Neuron (in vitro differentiated cells): Measurements from ENCODE around the gene ITPR1.

Source experiments
- H2AFZ ChIP-seq: one replicate; pipeline ENCODE4 v1.6.1; 2013; ENCODE audit warnings: low read depth, mild to moderate bottlenecking, inconsistent platforms, low read length, moderate library complexity
- H3K27me3 ChIP-seq: one replicate; pipeline ENCODE4 v1.6.1; 2013; ENCODE audit warnings: low read length; ENCODE audit not compliant: insufficient read depth
- H3K36me3 ChIP-seq: one replicate; pipeline ENCODE4 v1.6.1; 2013; ENCODE audit warnings: low read length; ENCODE audit not compliant: insufficient read depth
- H3K4me1 ChIP-seq: one replicate; pipeline ENCODE4 v1.6.1; 2013; ENCODE audit warnings: low read length; ENCODE audit not compliant: insufficient read depth
- H3K4me3 ChIP-seq: 2 replicates; pipeline ENCODE4 v1.5.1; 2013; ENCODE audit warnings: mild to moderate bottlenecking, low read length, moderate library complexity
- H3K9me3 ChIP-seq: one replicate; pipeline ENCODE4 v1.6.1; 2013; ENCODE audit warnings: low read length

Gene ITPR1

DNA sequence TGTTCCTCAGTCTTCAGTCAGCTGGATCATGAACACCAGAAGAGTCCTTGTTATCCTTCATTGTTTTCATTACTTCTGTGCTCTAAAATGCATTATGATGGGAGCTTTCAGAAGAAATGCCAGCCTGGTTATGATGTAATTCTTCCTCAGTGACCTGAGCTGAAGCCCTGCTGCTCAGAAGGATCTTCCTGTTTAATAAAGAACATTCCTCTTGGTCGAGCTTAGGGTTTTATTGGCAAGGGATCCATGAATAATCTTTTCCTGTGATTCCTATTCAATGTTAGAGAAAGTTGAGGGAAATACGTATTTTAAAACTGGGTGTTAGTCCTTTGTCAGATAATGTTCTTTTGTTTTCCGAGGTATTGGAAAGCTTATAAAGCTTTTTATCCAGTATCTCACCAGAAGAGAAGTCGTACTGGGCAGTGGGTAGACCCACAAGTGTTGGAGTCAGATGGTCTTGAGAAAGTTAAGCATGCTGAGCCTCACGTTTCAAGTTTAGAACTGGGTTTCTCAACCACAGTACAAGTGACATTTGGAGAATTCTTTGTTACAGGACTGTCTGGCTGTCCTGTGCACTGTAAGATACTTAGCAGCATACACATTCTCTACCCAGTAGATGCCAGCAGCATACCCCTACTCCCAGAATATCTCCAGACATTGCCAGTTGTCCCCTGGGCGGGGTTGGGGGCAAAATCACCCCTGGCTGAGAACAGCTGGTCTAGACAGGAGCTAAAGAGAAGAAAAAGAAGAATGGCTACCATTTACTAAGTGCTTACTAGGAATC is 273.8 kb downstream of the ITPR1 start:
- H3K4me1 ChIP-seq = no peaks in the 10 kb centered on the region
- H3K27me3 ChIP-seq = no peaks in the 10 kb centered on the region
- H3K9me3 ChIP-seq = no peaks in the 10 kb centered on the region
- H2AFZ ChIP-seq = no peak overlapping the region
- no peak overlapping the region for H3K4me3 ChIP-seq
- H3K36me3 ChIP-seq = no peaks in the 10 kb centered on the region

DNA sequence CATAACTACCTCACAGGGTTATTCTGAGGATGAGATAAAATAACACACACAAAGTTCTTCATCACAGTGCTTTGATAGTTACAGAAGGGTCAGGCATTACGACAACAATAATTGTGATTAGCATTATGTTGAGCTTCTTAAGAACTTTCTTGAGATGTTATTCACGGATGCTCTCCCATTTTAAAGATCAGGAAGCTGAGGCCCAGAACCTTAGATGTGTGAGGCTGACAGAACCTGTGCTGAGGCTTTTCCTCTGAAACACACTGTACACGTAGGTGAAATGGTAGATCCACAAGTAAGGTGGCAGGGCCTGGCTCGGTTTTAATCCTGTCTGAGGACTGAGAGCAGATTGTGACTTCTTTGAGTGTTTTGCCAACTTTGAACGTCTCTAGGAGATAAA is 274.9 kb downstream of the ITPR1 start:
- Histone ChIP-seq H3K4me1 (no peaks in the 10 kb centered on the region), H2AFZ (no peak overlapping the region), H3K27me3 (no peaks in the 10 kb centered on the region), H3K36me3 (no peaks in the 10 kb centered on the region), H3K9me3 (no peaks in the 10 kb centered on the region), H3K4me3 (no peak overlapping the region)

DNA sequence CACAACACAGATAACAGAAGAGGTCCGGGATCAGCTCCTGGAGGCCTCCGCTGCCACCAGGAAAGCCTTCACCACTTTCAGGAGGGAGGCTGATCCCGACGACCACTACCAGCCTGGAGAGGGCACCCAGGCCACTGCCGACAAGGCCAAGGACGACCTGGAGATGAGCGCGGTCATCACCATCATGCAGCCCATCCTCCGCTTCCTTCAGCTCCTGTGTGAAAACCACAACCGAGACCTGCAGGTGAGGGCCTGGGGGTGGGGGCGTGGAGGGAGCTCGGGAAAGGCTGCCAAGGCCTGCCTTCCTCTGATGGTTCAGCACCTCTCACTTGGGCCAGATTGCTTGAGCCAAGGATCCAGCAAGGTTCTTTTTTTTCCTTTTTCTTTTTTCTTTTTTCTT is 275.4 kb downstream of the ITPR1 start:
- Histone ChIP-seq H2AFZ (no peak overlapping the region), H3K36me3 (no peaks in the 10 kb centered on the region), H3K4me1 (no peaks in the 10 kb centered on the region), H3K4me3 (no peak overlapping the region), H3K27me3 (no peaks in the 10 kb centered on the region), H3K9me3 (no peaks in the 10 kb centered on the region)

DNA sequence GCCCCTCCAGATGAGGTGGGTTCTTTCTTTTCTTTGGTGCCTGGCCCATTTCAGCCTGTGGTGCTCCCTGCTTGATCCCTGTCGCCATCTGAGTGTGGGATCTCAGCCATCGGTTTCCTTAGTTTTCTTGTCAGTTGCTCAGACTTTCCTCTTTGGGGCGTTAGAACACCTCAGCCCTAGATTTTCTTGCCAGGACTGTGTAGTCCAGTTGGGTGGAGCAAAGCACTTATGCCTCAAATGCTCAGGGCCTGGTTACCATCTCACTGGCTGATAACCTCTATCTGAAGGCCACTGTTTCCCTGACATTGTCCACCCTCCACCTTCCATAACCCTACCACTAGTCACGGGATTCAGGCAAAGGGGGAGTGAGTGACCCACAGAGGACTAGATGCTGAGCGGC is 277.4 kb downstream of the ITPR1 start:
- Histone ChIP-seq H3K4me1 (no peaks in the 10 kb centered on the region), H3K9me3 (no peaks in the 10 kb centered on the region), H3K27me3 (no peaks in the 10 kb centered on the region), H2AFZ (no peak overlapping the region), H3K36me3 (no peaks in the 10 kb centered on the region), H3K4me3 (no peak overlapping the region)

DNA sequence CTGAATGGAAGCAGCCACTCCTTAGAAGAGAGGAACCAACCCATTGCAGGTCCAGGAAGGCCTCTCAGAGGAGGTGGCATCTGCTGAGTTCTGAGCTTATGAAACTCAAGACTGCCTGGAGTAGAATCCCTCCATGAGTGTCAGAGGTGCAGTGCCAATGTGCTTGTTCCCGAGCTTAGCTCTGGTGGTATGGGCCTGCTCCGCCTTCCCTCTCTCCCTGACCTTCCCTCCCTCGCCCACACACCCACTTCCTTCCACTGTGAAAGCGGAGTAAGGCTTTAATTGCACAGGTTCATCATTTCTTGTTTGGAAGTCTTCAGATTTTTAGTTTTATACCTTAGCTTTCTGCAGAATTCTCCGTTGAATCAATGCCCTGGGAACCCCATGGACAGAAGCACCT is 278.1 kb downstream of the ITPR1 start:
- Histone ChIP-seq H3K4me3 (no peak overlapping the region), H2AFZ (no peak overlapping the region), H3K4me1 (no peaks in the 10 kb centered on the region), H3K9me3 (no peaks in the 10 kb centered on the region), H3K27me3 (no peaks in the 10 kb centered on the region), H3K36me3 (no peaks in the 10 kb centered on the region)

DNA sequence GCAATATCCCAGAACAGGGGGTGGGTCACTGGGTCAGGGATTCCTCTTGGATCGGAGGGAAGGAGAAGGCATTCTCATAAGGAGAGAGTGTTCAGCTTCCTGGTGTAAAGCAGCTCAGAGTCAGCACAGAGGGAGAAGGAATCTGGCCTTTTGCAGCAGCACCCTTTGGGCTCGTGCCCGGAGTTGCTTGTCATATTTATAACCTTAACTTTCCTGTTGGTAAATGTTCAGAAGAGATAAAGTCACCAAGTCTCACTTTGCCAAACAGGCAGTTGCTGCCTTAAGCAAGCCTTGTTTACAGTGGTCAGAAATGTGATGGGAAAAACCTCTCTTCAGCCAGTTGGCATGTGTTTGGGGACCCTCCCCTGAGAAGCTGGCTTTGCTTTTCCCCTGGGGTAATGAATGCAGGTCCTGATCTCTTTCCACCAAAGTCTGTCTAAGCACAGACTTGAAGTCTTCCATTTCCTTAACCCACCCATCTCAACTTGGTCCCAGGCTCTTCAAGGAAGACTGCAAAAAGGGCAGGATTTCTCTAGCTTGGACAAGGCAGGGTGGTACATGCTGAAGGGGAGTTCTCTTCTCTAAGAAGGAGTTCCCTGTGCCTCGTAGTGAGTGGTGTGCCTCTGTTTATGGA is 279.1 kb downstream of the ITPR1 start:
- H2AFZ ChIP-seq = no peak overlapping the region
- no peaks in the 10 kb centered on the region for H3K36me3 ChIP-seq
- H3K27me3 ChIP-seq = no peaks in the 10 kb centered on the region
- no peaks in the 10 kb centered on the region for H3K9me3 ChIP-seq
- no peak overlapping the region for H3K4me3 ChIP-seq
- H3K4me1 ChIP-seq = no peaks in the 10 kb centered on the region

DNA sequence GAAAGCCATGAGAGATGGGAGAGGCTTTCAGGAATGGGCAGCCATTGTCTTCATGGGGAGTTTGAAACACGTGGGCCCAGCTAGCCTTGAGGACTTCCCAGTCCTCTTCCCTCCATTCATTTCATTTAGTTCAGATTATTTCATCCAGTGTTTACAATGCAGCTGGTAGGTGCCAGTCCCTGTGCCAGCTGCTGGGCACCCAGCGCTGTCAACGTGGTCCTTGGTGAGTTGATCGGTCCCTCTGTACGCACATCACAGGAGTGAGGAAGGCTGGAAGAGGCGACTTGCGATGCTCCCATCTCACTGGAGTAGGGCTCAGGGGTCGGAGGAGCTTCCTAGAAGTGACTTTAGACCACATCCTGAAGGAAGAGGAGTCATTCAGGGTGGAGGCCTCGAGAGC is 279.7 kb downstream of the ITPR1 start:
- no peaks in the 10 kb centered on the region for H3K27me3 ChIP-seq
- no peaks in the 10 kb centered on the region for H3K36me3 ChIP-seq
- no peaks in the 10 kb centered on the region for H3K4me1 ChIP-seq
- H2AFZ ChIP-seq = no peak overlapping the region
- H3K4me3 ChIP-seq = no peak overlapping the region
- no peaks in the 10 kb centered on the region for H3K9me3 ChIP-seq

DNA sequence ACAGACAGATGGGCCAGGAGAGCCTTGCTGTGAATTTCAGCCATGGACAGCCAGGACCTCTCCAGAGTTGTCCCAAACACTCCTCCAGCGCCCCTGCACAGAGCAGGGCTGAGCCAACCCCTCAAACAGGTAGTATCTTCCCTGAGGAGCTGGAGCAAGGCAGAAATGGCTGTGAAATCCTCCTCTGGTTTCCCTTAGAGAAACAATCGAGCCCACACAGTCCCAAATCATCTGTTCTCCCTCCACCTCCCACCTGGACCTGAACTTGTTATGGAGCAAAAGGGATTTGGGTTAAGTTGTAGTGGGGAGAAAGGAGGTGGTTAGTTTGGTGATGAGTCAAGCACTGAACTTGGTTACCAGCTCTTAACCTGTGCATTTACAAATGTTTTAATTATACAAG is 280.4 kb downstream of the ITPR1 start:
- no peaks in the 10 kb centered on the region for H3K9me3 ChIP-seq
- H3K4me1 ChIP-seq = no peaks in the 10 kb centered on the region
- H2AFZ ChIP-seq = no peak overlapping the region
- no peak overlapping the region for H3K4me3 ChIP-seq
- no peaks in the 10 kb centered on the region for H3K36me3 ChIP-seq
- no peaks in the 10 kb centered on the region for H3K27me3 ChIP-seq

DNA sequence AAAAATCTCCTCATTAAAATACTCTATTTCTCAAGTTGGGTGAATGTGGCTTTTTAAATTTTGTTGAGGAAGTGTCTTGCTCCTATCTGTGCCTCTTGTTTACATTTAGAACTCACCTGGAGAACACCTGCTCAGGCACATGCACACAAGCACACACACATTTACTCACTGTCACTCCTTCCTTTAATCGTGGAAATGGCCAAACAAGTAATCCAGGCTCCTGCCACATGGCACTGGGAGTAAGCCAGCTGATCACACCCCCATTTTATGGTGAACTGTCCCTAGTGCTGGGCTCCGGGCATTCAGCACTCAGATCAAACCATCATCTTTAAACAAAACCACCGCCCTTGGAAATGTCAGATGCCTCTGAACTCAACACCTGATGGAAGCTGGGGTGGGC is 281.4 kb downstream of the ITPR1 start:
- no peaks in the 10 kb centered on the region for H3K27me3 ChIP-seq
- H3K36me3 ChIP-seq = no peaks in the 10 kb centered on the region
- no peak overlapping the region for H3K4me3 ChIP-seq
- H3K9me3 ChIP-seq = no peaks in the 10 kb centered on the region
- no peak overlapping the region for H2AFZ ChIP-seq
- H3K4me1 ChIP-seq = no peaks in the 10 kb centered on the region

DNA sequence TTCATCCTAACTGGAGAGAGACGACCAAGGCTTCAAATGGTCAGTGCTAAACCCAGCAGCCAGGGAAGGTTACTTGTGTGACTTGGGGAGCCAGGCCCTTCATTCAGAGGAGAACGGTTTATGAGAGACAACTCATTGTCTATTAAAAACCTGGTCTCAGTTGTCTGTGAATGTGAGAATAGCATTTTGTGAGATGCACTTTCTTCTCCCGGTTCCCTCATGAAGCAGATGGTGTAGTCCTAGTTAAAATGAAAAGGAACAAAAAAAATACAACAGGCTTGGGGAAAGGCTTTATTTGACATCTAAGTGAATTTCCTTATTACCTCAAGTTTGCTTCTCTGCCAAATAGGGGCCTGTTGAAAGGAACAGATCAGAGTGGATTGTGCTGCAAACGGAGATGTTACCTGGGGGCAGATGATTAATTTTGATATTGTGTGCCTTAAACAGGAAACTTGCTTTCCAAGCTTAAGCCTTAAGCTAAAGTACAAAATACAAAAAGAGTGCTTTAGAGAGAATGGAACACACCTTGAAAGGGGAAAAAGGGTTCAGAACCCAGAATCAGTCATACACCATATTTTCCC is 283.3 kb downstream of the ITPR1 start:
- Histone ChIP-seq H3K36me3 (no peaks in the 10 kb centered on the region), H2AFZ (no peak overlapping the region), H3K4me1 (no peaks in the 10 kb centered on the region), H3K4me3 (no peak overlapping the region), H3K9me3 (no peaks in the 10 kb centered on the region), H3K27me3 (no peaks in the 10 kb centered on the region)

DNA sequence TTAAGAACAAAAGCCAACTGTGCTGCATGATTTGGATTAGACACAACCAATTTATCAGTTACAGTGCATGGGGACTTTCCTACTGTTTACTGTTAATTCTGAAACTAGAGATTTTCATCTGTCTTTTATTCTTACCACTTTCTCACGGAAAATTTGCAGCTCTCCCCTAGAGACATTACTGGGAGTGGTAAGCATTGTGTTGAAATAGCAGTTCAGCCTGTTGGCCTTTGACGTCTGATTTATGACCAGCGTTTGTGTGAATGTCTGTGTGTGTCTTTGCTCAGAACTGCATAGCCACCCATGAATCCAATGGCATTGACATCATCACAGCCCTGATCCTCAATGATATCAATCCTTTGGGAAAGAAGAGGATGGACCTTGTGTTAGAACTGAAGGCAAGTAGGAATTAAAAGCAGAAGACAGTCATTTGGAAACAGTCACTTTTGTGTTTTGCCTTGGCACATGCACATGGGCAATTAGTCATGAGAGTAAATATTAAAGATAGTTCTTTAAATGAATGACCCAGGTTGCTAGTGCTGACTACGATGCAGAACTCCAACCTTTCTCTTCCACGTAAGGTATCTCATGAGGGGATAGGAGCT is 283.9 kb downstream of the ITPR1 start:
- H3K9me3 ChIP-seq = no peaks in the 10 kb centered on the region
- H3K36me3 ChIP-seq = no peaks in the 10 kb centered on the region
- H3K4me3 ChIP-seq = no peak overlapping the region
- no peaks in the 10 kb centered on the region for H3K27me3 ChIP-seq
- no peak overlapping the region for H2AFZ ChIP-seq
- H3K4me1 ChIP-seq = no peaks in the 10 kb centered on the region

DNA sequence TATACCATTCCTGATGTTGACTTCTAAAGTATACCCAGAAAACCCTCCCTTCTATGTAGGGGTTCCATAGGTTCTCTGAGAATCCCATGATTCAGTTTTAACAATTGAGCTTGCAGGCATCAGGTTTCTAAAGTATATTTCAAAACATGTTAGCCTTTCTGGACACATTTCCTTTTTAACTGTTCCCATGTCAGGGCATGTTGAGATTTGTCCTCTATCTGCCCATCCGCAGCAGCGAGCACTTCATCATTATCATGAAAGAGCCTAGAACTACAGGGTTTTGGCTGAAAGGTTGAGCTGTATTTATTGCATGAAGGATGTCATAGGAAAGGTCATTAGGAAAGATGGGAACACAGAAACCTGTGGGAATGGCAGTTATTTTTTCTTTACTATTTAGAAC is 285.0 kb downstream of the ITPR1 start:
- H3K4me1 ChIP-seq = no peaks in the 10 kb centered on the region
- no peaks in the 10 kb centered on the region for H3K36me3 ChIP-seq
- H3K27me3 ChIP-seq = no peaks in the 10 kb centered on the region
- H3K9me3 ChIP-seq = no peaks in the 10 kb centered on the region
- H3K4me3 ChIP-seq = no peak overlapping the region
- H2AFZ ChIP-seq = no peak overlapping the region

DNA sequence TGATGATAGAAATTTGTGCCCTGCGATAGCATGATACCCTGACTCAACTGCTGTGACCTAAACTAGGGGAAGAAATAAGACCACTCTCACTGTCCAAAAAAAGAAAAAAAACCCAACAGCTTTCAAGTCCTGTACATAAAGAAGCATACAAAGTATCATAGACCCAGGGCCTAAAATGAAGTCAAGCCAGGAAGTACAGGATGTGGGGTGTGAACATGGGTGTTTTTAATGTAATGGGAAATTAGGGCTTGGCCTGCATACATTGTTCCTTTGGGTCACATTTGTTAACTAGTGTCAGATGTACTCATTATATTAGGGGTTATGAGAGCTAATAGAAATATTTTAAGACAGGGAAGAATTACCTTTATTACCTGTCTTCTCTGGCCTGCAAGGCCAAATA is 285.6 kb downstream of the ITPR1 start:
- no peaks in the 10 kb centered on the region for H3K9me3 ChIP-seq
- no peaks in the 10 kb centered on the region for H3K27me3 ChIP-seq
- H3K36me3 ChIP-seq = no peaks in the 10 kb centered on the region
- no peak overlapping the region for H2AFZ ChIP-seq
- H3K4me1 ChIP-seq = no peaks in the 10 kb centered on the region
- H3K4me3 ChIP-seq = no peak overlapping the region
